ENCODE data around the gene LRRC46.

The LRRC46 gene

DNA sequence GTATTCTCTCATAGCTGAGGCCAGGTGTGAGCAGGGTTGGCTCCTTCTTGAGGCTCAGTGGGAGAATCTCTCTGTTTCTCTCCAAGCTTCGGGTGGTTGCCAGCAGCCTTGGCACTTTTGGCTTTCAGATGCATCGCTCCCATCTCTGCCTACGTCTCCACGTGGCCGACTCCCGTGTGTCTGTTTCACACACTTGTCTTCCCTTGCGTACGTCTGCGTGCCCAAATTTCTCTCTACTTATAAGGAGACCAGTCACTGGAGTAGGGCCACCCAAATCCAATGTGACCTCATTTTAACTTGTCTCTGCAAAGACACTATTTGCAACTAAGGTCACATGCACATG is 24.6 kb upstream of the LRRC46 start:
- Histone ChIP-seq H2BK120ac (ENCODE audit: low read depth, low read length) (no peak overlapping the region), H2BK12ac (ENCODE audit: low read length in 2 of 2) (no peak overlapping the region), H3K9me3 (ENCODE audit: control insufficient read depth, low read length) (no peaks in the 10 kb centered on the region), H3K4me2 (ENCODE audit: low read length, poor library complexity, severe bottlenecking) (no peak overlapping the region), H3K18ac (ENCODE audit: low read depth in 1 of 2, low read length in 2 of 2) (no peak overlapping the region), H3K4ac (ENCODE audit: low read depth in 1 of 2, low read length in 2 of 2) (no peak overlapping the region), H3K79me1 (replicated peaks; ENCODE audit: low read length, poor library complexity, severe bottlenecking) (no peaks in the 10 kb centered on the region), H3K14ac (ENCODE audit: low read length in 2 of 2) (no peak overlapping the region), H2AK5ac (ENCODE audit: low read length, severe bottlenecking) (no peak overlapping the region), H2AFZ (ENCODE audit: low read depth, low read length) (no peak overlapping the region), H3K23ac (ENCODE audit: low read length in 2 of 2) (no peak overlapping the region), H3K27ac (ENCODE audit: low read length, poor library complexity, severe bottlenecking) (no peak overlapping the region), H3K27me3 (ENCODE audit: control insufficient read depth in 1 of 2, insufficient read depth in 1 of 2, low read length in 2 of 2) (peaks cover 19 to 61% of the 10 kb centered on the region in 2 experiments), H3K36me3 (ENCODE audit: control insufficient read depth in 1 of 2, insufficient read depth in 2 of 2, low read depth in 1 of 2, low read length in 2 of 2) (peaks cover 29 to 39% of the 10 kb centered on the region in 2 experiments), H3K4me1 (ENCODE audit: control insufficient read depth, insufficient read depth, low read depth, low read length) (peaks cover 20% of the 10 kb centered on the region), H4K91ac (ENCODE audit: low read length) (no peak overlapping the region), H3K4me3 (ENCODE audit: insufficient read depth in 1 of 2, low read depth in 1 of 2, low read length in 2 of 2) (no peak overlapping the region), H4K8ac (ENCODE audit: low read length) (no peak overlapping the region), H2BK15ac (ENCODE audit: low read depth, poor library complexity, severe bottlenecking) (no peak overlapping the region), H3K9ac (ENCODE audit: low read length) (no peak overlapping the region), H2BK5ac (ENCODE audit: low read depth, low read length, poor library complexity, severe bottlenecking) (no peak overlapping the region)
- no peak for DNase-seq
- 97% methylated on average over 9 of the region's 9 CpGs for WGBS

GRCh38 chr17:47807421-47807820 is 24.0 kb upstream of the LRRC46 start:
- Histone ChIP-seq H2AK5ac (ENCODE audit: low read length, severe bottlenecking) (no peak overlapping the region), H3K4me1 (ENCODE audit: control insufficient read depth, insufficient read depth, low read depth, low read length) (peaks cover 20% of the 10 kb centered on the region), H4K91ac (ENCODE audit: low read length) (no peak overlapping the region), H3K36me3 (ENCODE audit: control insufficient read depth in 1 of 2, insufficient read depth in 2 of 2, low read depth in 1 of 2, low read length in 2 of 2) (peaks cover 29 to 43% of the 10 kb centered on the region in 2 experiments), H3K14ac (ENCODE audit: low read length in 2 of 2) (no peak overlapping the region), H3K9me3 (ENCODE audit: control insufficient read depth, low read length) (no peaks in the 10 kb centered on the region), H3K18ac (ENCODE audit: low read depth in 1 of 2, low read length in 2 of 2) (no peak overlapping the region), H3K4me3 (ENCODE audit: insufficient read depth in 1 of 2, low read depth in 1 of 2, low read length in 2 of 2) (no peak overlapping the region), H2BK12ac (ENCODE audit: low read length in 2 of 2) (no peak overlapping the region), H2BK5ac (ENCODE audit: low read depth, low read length, poor library complexity, severe bottlenecking) (no peak overlapping the region), H3K27ac (ENCODE audit: low read length, poor library complexity, severe bottlenecking) (no peak overlapping the region), H3K4ac (ENCODE audit: low read depth in 1 of 2, low read length in 2 of 2) (no peak overlapping the region), H3K27me3 (ENCODE audit: control insufficient read depth in 1 of 2, insufficient read depth in 1 of 2, low read length in 2 of 2) (peaks cover 19 to 56% of the 10 kb centered on the region in 2 experiments), H2AFZ (ENCODE audit: low read depth, low read length) (no peak overlapping the region), H2BK120ac (ENCODE audit: low read depth, low read length) (no peak overlapping the region), H3K23ac (ENCODE audit: low read length in 2 of 2) (no peak overlapping the region), H3K79me1 (replicated peaks; ENCODE audit: low read length, poor library complexity, severe bottlenecking) (no peaks in the 10 kb centered on the region), H3K9ac (ENCODE audit: low read length) (no peak overlapping the region), H3K4me2 (ENCODE audit: low read length, poor library complexity, severe bottlenecking) (no peak overlapping the region), H2BK15ac (ENCODE audit: low read depth, poor library complexity, severe bottlenecking) (no peak overlapping the region), H4K8ac (ENCODE audit: low read length) (no peak overlapping the region)
- DNase-seq, result no peak
- WGBS, result 96% methylated on average over 8 of the region's 11 CpGs

GRCh38 chr17:47808036-47808829 is 23.2 kb upstream of the LRRC46 start:
- DNase-seq, result no peak
- Histone ChIP-seq H3K9ac (ENCODE audit: low read length) (no peak overlapping the region), H3K36me3 (ENCODE audit: control insufficient read depth in 1 of 2, insufficient read depth in 2 of 2, low read depth in 1 of 2, low read length in 2 of 2) (peaks cover 29 to 51% of the 10 kb centered on the region in 2 experiments), H4K8ac (ENCODE audit: low read length) (no peak overlapping the region), H3K9me3 (ENCODE audit: control insufficient read depth, low read length) (no peaks in the 10 kb centered on the region), H2BK120ac (ENCODE audit: low read depth, low read length) (no peak overlapping the region), H3K4ac (ENCODE audit: low read depth in 1 of 2, low read length in 2 of 2) (no peak overlapping the region), H2BK5ac (ENCODE audit: low read depth, low read length, poor library complexity, severe bottlenecking) (no peak overlapping the region), H3K79me1 (replicated peaks; ENCODE audit: low read length, poor library complexity, severe bottlenecking) (no peaks in the 10 kb centered on the region), H3K18ac (ENCODE audit: low read depth in 1 of 2, low read length in 2 of 2) (no peak overlapping the region), H3K4me2 (ENCODE audit: low read length, poor library complexity, severe bottlenecking) (no peak overlapping the region), H3K23ac (ENCODE audit: low read length in 2 of 2) (no peak overlapping the region), H3K27me3 (ENCODE audit: control insufficient read depth in 1 of 2, insufficient read depth in 1 of 2, low read length in 2 of 2) (peaks cover 15 to 53% of the 10 kb centered on the region in 2 experiments), H3K14ac (ENCODE audit: low read length in 2 of 2) (no peak overlapping the region), H3K27ac (ENCODE audit: low read length, poor library complexity, severe bottlenecking) (no peak overlapping the region), H2AK5ac (ENCODE audit: low read length, severe bottlenecking) (no peak overlapping the region), H3K4me1 (ENCODE audit: control insufficient read depth, insufficient read depth, low read depth, low read length) (peaks cover 20% of the 10 kb centered on the region), H3K4me3 (ENCODE audit: insufficient read depth in 1 of 2, low read depth in 1 of 2, low read length in 2 of 2) (no peak overlapping the region), H2AFZ (ENCODE audit: low read depth, low read length) (no peak overlapping the region), H2BK12ac (ENCODE audit: low read length in 2 of 2) (no peak overlapping the region), H2BK15ac (ENCODE audit: low read depth, poor library complexity, severe bottlenecking) (no peak overlapping the region), H4K91ac (ENCODE audit: low read length) (no peak overlapping the region)
- WGBS, result 91% methylated on average over 20 of the region's 20 CpGs

DNA sequence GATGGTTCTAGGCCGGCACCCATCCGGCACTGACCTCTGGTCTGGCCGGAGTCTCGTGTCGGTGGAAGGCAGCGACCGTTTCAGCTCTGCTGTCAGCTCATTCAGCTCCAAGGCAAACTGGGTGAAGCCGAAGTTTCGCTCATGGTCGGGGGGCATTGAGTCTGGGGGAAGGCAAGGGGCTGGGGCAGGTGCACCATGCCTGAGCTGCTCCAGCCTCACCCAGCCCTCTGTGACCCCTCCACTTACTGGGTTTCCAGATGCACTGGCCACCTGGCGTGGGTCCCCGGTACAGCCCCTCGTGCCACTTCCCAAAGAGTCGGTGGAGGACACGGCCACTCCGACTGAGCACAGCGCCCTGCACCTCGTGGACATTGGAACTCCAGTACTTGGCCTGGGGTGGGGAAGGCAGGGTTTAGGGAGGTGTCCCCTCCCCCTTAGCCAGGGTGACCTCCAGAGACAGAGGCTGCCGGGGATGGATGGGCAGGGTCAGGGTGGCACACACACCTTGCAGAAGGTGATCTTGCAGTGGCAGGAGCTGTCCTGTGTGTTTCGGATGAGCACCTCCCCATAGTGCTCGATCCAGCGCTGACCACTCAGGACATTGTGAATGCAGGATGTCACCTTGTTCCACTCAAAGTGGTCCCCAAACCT is 22.5 kb upstream of the LRRC46 start:
- Histone ChIP-seq H2BK120ac (ENCODE audit: low read depth, low read length) (no peak overlapping the region), H3K79me1 (replicated peaks; ENCODE audit: low read length, poor library complexity, severe bottlenecking) (no peaks in the 10 kb centered on the region), H2BK15ac (ENCODE audit: low read depth, poor library complexity, severe bottlenecking) (no peak overlapping the region), H3K14ac (ENCODE audit: low read length in 2 of 2) (no peak overlapping the region), H3K9me3 (ENCODE audit: control insufficient read depth, low read length) (no peaks in the 10 kb centered on the region), H3K36me3 (ENCODE audit: control insufficient read depth in 1 of 2, insufficient read depth in 2 of 2, low read depth in 1 of 2, low read length in 2 of 2) (peaks cover 29 to 58% of the 10 kb centered on the region in 2 experiments), H2AK5ac (ENCODE audit: low read length, severe bottlenecking) (no peak overlapping the region), H4K8ac (ENCODE audit: low read length) (no peak overlapping the region), H3K23ac (ENCODE audit: low read length in 2 of 2) (no peak overlapping the region), H3K27me3 (ENCODE audit: control insufficient read depth in 1 of 2, insufficient read depth in 1 of 2, low read length in 2 of 2) (peaks cover 7 to 48% of the 10 kb centered on the region in 2 experiments), H3K9ac (ENCODE audit: low read length) (no peak overlapping the region), H3K4me1 (ENCODE audit: control insufficient read depth, insufficient read depth, low read depth, low read length) (peaks cover 20% of the 10 kb centered on the region), H4K91ac (ENCODE audit: low read length) (no peak overlapping the region), H2BK5ac (ENCODE audit: low read depth, low read length, poor library complexity, severe bottlenecking) (no peak overlapping the region), H3K18ac (ENCODE audit: low read depth in 1 of 2, low read length in 2 of 2) (no peak overlapping the region), H3K4me2 (ENCODE audit: low read length, poor library complexity, severe bottlenecking) (no peak overlapping the region), H3K27ac (ENCODE audit: low read length, poor library complexity, severe bottlenecking) (peak overlapping the region; percentile 0), H3K4me3 (ENCODE audit: insufficient read depth in 1 of 2, low read depth in 1 of 2, low read length in 2 of 2) (no peak overlapping the region), H2AFZ (ENCODE audit: low read depth, low read length) (no peak overlapping the region), H2BK12ac (ENCODE audit: low read length in 2 of 2) (no peak overlapping the region), H3K4ac (ENCODE audit: low read depth in 1 of 2, low read length in 2 of 2) (no peak overlapping the region)
- WGBS, result 95% methylated on average over 17 of the region's 22 CpGs
- no peak for DNase-seq

All from mesenchymal stem cell (in vitro differentiated cells and primary cell).